ENCODE measurements around the gene BACE2.

DNA sequence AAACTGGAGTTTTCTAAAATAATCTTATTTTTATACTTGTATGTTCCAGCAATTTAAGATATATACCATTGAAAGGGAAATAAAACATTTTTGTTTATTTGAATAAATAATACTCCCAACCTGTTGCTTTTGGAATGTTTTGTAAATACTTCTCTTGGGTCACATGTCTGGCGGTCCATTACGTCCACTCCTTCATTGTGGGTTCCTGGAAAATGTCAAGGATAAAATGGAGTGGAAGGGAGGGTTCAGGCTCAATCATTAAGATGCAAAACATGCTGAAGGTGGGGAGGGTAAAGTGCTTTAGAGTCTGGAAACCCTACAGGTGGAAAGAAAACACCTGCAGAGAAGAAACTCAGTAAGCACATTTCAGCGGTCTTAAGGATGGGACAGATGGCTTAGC lies 114.5 kb downstream of the BACE2 start:
- TF ChIP-seq ZC3H10 (CRISPR knock-in tag; IDR thresholded peaks at IDR 0.05) (no peak), SNAI2 (CRISPR knock-in tag; IDR thresholded peaks at IDR 0.05) (no peak), ZNF8 (CRISPR knock-in tag; IDR thresholded peaks at IDR 0.05) (no peak), ESRRG (CRISPR knock-in tag; IDR thresholded peaks at IDR 0.05) (no peak)

Measured in SK-N-SH treated with all-trans-retinoic acid at 6 μM for 48 hours (cell line).